ENCODE measurements around the gene CASP5.
A peak's percentile ranks its signal among the peaks of the same experiment; 100 is the strongest.
"Not testable (repeated sequence)": the region's sequence is repeated elsewhere in the genome, so short reads cannot be mapped to it uniquely, and the experiment has no call there.

CASP5 gene

GRCh38 chr11:105033343-105033742 lies 10.4 kb upstream of the CASP5 start:
- DNase-seq: no peak

- DNase-seq: no peak
Measured at GRCh38 chr11:105032495-105032894, 9.5 kb upstream of the CASP5 start.

GRCh38 chr11:105027678-105028077 lies 4.7 kb upstream of the CASP5 start:
- DNase-seq: no peak

DNA sequence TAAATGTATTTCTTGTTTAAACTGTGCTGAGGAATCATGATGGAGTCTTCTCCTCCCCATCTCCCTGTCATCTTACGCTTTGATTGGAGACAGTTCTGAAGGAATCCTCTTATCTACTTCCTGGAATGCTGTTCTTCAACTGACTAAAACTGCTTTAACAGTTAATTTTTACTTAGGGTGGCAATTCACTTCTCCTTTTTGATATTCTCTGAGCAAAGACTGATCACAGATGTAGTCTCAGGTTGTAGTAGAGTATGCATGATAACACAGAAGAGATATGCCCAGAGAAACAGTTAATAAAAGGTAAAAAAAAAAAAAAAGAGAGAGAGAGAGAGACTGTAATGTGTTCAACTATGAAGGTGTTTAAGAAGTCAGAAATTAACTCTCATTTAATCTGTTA lies 1.4 kb upstream of the CASP5 start:
- no peak for DNase-seq

DNA sequence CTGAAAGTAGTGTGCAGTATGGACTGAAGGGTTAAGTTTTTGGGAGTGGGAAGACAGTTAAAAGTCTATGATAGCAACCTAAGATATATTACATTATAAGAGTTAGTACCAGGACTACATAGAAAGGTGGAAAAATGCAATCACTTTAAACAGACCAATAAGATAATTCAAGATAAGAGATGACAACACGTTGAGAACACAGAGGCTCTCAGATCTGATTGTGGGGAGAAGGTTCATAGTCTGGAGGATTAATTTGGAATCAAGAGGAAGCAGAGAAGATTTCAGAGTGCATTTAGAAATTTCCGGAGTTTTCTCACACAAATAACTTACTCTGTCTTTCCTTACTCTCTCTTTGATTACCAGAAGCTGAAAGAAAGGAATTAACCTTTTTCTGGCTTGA lies 441 bp downstream of the CASP5 start:
- no peak for DNase-seq

GRCh38 chr11:105007463-105007862 lies 15.5 kb downstream of the CASP5 start:
- no peak for DNase-seq

DNA sequence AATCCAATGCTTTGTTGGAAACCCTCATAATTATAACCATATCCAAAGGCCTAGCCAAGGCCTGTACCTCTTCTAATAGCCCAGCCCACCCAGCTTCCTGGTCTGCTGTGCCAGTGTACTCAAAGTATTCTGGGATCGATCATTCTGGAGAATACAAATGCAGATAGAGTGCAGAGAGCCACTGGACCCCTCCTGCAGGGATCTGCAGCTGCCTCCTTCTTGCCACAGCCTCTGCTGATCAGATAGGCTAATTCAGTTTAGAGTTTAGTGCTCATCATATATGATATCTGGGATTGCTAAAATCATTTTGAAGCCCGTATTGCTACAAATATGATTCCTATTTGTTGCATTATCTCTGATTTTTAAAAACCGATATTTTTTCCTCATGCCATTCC lies 17.5 kb downstream of the CASP5 start:
- DNase-seq: no peak

DNA sequence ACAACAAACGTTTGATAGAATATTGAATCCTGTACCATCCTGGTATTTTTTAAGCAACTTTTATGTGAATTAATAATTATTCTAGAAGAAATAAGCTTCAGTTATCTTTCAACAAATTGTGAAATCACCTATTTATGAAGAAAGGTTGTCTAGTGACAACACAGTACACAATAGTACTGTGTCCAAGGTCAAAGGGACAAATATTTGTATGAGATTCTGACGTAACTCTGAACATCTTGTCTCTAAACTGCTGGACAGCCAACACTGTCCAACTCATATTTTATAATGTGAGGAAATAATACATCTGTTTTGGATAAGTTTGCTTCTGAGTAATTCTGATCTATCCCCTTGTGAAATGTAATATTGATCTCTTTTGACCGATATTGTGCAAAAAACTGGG lies 18.9 kb downstream of the CASP5 start:
- DNase-seq: no peak

GRCh38 chr11:105003151-105003550 lies 19.8 kb downstream of the CASP5 start:
- DNase-seq: no peak

GRCh38 chr11:105000797-105001196 lies 22.2 kb downstream of the CASP5 start:
- no peak for DNase-seq

DNA sequence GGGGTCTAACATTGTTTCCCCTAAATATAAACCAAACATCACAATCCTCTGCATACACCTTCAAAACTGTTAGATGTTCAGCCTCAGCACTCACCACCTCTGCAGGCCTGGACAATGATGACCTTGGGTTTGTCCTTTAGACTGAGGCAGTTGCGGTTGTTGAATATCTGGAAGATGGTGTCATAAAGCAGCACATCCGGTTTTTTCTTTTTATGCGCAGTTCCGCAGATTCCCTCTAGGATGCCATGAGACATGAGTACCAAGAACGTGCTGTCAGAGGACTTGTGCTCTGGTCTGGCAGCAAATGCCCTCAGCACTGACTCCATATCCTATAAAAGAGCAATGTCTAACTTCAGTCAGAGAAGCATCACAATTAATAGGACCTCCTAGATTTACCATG lies 22.8 kb downstream of the CASP5 start:
- peak; percentile 35 for DNase-seq

GRCh38 chr11:104999721-105000120 lies 23.2 kb downstream of the CASP5 start:
- DNase-seq: no peak

GRCh38 chr11:104997288-104997687 lies 25.7 kb downstream of the CASP5 start:
- DNase-seq: no peak

- no peak for DNase-seq
Measured at GRCh38 chr11:104995001-104995408, 28.0 kb downstream of the CASP5 start.

DNA sequence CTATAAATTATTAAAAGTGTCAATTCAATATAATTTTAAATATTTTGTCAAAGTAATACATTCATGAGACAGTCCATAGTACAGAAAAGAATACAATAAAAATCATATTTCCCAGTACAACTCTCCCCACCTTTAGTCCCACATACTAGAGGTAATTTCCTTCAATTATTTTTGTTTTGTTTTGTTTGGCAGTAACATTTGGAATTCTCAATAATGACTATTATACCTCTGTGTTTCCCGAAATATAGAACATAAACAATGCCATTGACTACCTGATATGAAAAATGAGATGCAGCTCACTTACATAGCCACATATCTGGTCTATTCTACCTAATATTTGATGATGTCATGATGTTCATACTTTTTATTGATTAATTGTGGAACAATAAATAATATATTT lies 30.2 kb downstream of the CASP5 start:
- DNase-seq: no peak

DNA sequence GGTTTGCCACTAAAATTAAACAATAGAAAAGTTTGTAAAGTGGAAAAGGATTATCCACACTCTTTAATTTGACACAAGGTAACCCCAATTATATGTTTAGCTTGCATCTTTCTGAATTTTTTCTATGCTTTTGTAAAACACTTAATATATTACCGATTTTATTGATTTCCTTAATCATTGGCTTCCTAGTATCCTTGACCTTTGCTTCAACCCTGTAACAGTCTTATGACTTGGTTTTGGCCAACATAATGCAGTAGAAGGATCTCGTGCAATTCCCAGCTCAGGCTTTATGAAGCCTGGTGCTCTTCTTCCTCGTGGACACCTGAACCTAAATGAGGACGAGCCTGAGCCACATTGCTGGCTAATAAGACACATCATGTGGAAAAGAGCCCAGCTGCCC lies 31.0 kb downstream of the CASP5 start:
- no peak for DNase-seq

DNA sequence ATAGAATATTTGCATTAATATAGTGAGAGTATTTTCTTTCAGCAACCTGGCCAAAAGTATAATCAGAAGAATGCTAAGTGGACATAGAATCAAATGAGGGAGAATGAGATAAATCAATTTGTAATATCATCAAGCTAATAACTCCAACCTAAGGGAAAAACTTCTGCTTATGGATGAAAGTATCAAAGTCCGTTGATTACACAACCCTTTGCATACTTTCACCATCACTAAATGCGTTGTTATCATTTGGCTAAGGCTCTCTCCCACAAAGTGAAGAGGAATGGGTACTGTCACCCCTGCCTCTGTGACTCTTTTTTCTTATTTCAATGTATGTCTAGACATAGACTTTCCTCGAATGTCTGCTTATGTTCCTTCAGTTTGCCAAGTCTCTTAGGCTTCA lies 38.2 kb downstream of the CASP5 start:
- no peak for DNase-seq

DNA sequence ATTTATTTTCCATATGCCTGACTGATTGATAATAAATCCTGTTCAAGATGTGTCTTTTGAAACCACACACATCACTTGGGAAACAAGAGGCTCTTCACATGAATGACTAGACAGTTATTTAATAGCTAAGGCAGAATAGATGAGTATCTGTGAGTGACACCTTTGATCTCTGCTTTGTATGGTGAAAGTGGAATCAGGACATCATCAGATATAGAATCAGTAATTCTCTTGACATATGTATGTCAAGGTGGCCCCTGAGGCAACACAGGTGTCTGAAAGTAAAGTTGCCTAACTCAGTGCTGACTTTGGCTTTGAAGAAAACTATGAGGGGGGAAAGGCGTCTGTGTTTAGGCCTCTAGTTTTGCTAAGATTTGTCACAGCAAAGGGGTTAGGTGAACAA lies 43.1 kb downstream of the CASP5 start:
- DNase-seq: no peak

DNA sequence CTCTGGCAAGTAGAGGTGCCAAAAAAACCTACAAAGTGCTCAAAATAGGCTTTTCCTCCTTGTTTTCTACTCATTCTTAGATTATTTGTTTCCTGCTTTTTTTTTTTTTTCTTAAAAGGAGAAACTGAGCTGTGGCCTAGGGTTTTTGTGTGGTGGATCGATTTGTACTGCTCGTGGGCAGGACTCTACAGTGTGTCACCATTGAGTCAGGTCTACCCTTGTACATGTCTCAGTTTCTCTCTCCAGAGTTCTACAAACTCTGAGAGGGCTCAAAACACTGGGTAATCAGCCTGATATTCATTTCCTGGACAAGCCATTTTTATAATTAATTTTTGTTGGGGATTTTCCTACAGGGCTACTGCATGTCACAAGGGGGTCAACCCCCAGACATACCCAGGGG lies 49.4 kb downstream of the CASP5 start:
- DNase-seq: no peak

DNA sequence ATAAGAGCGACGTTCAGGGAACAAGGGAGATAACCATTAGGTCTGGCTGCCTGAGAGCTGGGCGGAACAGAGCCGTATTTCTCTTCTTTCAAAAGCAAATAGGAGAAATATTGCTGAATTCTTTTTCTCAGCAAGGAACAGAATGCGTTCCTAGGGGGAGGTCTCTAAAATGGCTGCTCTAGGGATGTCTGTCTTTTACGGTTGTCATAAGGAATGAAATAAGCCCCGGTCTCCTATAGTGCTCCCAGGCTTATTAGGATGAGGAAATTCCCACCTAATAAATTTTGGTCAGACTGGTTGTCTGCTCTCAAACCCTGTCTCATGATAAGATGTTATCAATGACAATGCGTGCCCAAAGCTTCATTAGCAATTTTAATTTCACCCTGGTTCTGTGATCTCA lies 50.0 kb downstream of the CASP5 start:
- DNase-seq: not testable (repeated sequence)

DNA sequence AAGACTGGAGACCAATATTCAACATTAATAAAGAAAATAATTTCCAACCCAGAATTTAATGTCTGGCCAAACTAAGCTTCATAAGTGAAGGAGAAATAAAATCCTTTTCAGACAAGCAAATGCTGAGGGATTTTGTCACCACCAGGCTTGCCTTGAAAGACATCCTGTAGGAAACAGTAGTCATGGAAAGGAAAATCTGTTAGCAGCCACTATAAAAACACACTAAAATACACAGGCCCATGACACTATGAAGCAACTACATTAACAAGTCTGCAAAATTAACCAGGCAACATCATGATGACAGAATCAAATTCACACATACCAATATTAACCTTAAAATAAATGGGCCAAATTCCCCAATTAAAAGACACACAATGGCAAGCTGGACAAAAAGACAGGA lies 52.2 kb downstream of the CASP5 start:
- no peak for DNase-seq

DNA sequence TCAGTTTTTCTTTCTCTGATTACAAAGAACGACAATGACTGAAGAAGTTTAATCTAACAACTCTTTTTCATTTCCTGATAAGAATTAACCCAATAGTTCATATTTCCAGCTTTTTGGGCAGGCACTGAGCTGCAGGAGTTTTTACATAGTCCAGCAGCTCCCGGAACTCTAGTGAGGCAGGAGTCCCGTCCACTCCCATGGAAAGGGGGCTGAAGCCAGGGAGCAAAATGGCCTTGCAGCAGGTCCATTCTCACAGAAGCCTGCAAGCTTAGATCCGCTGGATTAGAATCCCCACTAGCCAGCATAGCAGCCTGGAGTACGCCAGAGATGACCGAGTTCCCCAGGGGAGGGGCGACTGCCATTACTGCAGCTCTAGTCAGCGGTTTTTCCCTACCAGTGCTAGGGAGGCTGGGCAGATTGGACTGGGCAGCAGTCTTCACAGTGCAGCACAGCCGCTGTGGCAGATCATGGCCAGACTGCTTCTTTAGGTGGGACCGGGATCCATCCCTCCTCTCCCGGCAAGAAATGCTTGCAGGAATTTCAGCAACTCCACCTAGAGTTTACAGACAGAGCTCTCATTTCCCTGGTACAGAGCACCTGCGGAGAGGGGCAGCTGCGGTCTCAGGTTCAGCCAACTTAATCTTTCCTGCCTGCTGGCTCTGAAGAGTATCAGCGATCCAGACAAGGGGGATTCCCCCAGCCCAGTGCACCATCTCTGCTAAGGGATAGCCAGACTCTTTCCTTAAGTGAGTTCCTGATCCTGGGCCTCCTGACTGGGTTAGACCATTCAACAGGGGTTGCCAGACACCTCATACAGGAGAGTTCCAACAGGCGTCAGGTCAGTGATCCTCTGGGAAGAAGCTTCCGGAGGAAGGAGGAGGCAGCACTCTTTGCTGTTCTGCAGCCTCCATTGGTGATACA lies 53.9 kb downstream of the CASP5 start:
- peak; percentile 24 for DNase-seq

GRCh38 chr11:104968355-104968855 lies 54.6 kb downstream of the CASP5 start, which contains the start of gene CASP4:
Gene CASP4 (minus strand): TSS chr11:104968574. CDS start chr11:104968525, 49 bp downstream.
- peak; percentile 73 for DNase-seq
